Measurements from ENCODE around the gene NCK2. TPM values are rescaled to one million over a fixed set of nuclear protein-coding genes. Genes with fewer than 3 reads are reported as not detected.

Gene NCK2
- total RNA-seq, result 70.4 TPM

GRCh38 chr2:105744909-105745853 is at the start of gene NCK2:
Gene NCK2, plus strand, starts transcription at chr2:105744912. Its CDS starts 110,152 bp downstream, at chr2:105855064.

